Keratinocyte (primary cell): ENCODE measurements around the gene MMRN2.
"Not testable (repeated sequence)": the region's sequence is repeated elsewhere in the genome, so short reads cannot be mapped to it uniquely, and the experiment has no call there.

Experiments
- CTCF ChIP-seq, 3 experiments: IDR thresholded peaks in 1 of 3; conservative IDR thresholded peaks in 1 of 3; optimal IDR thresholded peaks in 1 of 3; 2 replicates in 2 of 3; 3 replicates in 1 of 3; pipeline versions ENCODE3 to v1.5.1; 2011; ENCODE audit warnings: low read length in 3 of 3, mild to moderate bottlenecking in 3 of 3, moderate library complexity in 2 of 3, control low read depth in 1 of 3, inconsistent platforms in 1 of 3; ENCODE audit not compliant: insufficient read depth in 2 of 3; ENCODE audit errors: extremely low read depth in 1 of 3
- EZH2 ChIP-seq: IDR thresholded peaks from one replicate; pipeline ENCODE4 v1.6.1; 2012; ENCODE audit warnings: inconsistent platforms, mild to moderate bottlenecking, low read length, moderate library complexity

- TF ChIP-seq CTCF (optimal IDR thresholded peaks at IDR 0.05 in 1 of 3, IDR thresholded peaks at IDR 0.05 in 1 of 3, conservative IDR thresholded peaks at IDR 0.05 in 1 of 3; ENCODE audit: extremely low read depth in 1 of 3, insufficient read depth in 2 of 3, low read length in 3 of 3); EZH2: not testable (repeated sequence)
Measured at GRCh38 chr10:86991362-86991761, 33.9 kb upstream of the MMRN2 start.
